A673 (cell line): ENCODE data around the gene MLANA. TPM values are rescaled to one million over a fixed set of nuclear protein-coding genes. Genes with fewer than 3 reads are reported as not detected.

ENCODE experiments used
- Bru-seq: library from RNA; stranded (reverse); fragments of 400-500 nt; gene quantifications from one replicate; lab custom pipeline; 2021; lab: Mats Ljungman, UMichigan
- BruChase-seq, 2 experiments: library from RNA; stranded (reverse); fragments of 400-500 nt; gene quantifications; one replicate each; lab custom pipeline; 2021; lab: Mats Ljungman, UMichigan
- BruUV-seq: library from RNA; stranded (reverse); fragments of 400-500 nt; replicated peaks from 2 replicates; lab custom pipeline; 2021; lab: Mats Ljungman, UMichigan
- CTCF ChIA-PET: fragments of 300-600 bp; sonication (Branson Sonifier 250); formaldehyde crosslinking; loops from one replicate; lab custom pipeline; 2022; ENCODE audit warnings: antibody characterized with exemption; lab: Charles Lee
- POLR2A ChIA-PET: fragments of 300-600 bp; sonication (Branson Sonifier 250); formaldehyde crosslinking; loops from one replicate; lab custom pipeline; 2022; ENCODE audit warnings: antibody characterized with exemption; ENCODE audit not compliant: low non-redundant PET; lab: Charles Lee
- DNase-seq: peaks from one replicate; pipeline ENCODE4 v3.0.0-alpha.2; 2015; ENCODE audit warnings: low spot score
- H3K27ac ChIP-seq: fragments of 200-600 bp; sonication (generic); 2 replicates; pipeline ENCODE4 v1.5.1; 2016; ENCODE audit warnings: mixed run types, low read depth, mild to moderate bottlenecking, mixed read lengths, antibody characterized with exemption, low read length; ENCODE audit not compliant: poor library complexity, severe bottlenecking
- H3K27me3 ChIP-seq: fragments of 200-600 bp; sonication (generic); replicated peaks from 2 replicates; pipeline ENCODE4 v1.6.1; 2017; ENCODE audit warnings: mixed run types, low read depth, mild to moderate bottlenecking, mixed read lengths, antibody characterized with exemption, low read length; ENCODE audit not compliant: insufficient read depth, poor library complexity
- H3K36me3 ChIP-seq: fragments of 200-600 bp; sonication (generic); 2 replicates; pipeline ENCODE4 v1.6.1; 2016; ENCODE audit warnings: mixed run types, mild to moderate bottlenecking, mixed read lengths, antibody characterized with exemption, low read length; ENCODE audit not compliant: insufficient read depth, poor library complexity, severe bottlenecking
- H3K4me1 ChIP-seq: fragments of 200-600 bp; sonication (generic); 2 replicates; pipeline ENCODE4 v1.6.1; 2017; ENCODE audit warnings: mixed run types, mild to moderate bottlenecking, mixed read lengths, antibody characterized with exemption, low read length; ENCODE audit not compliant: insufficient read depth, poor library complexity, severe bottlenecking
- H3K4me3 ChIP-seq: fragments of 200-600 bp; sonication (generic); 2 replicates; pipeline ENCODE4 v1.5.1; 2016; ENCODE audit warnings: low read depth, mixed run types, mild to moderate bottlenecking, mixed read lengths, low read length; ENCODE audit not compliant: poor library complexity, severe bottlenecking
- H3K9me3 ChIP-seq: fragments of 200-600 bp; sonication (generic); 2 replicates; pipeline ENCODE4 v1.6.1; 2016; ENCODE audit warnings: mixed run types, low read depth, mild to moderate bottlenecking, mixed read lengths, antibody characterized with exemption, low read length; ENCODE audit not compliant: poor library complexity, severe bottlenecking
- EZH2 ChIP-seq: fragments of 200-600 bp; sonication (generic); IDR thresholded peaks from 2 replicates; pipeline ENCODE4 v1.6.1; 2017; ENCODE audit warnings: borderline replicate concordance, low read depth, mild to moderate bottlenecking, mixed read lengths, antibody characterized with exemption, low read length; ENCODE audit not compliant: poor library complexity, severe bottlenecking
- intact Hi-C: fragments of 100-400 bp; cut with micrococcal nuclease; formaldehyde crosslinking; loops from one replicate; pipeline ENCODE4 v1.10.0; 2022; ENCODE audit not compliant: unreplicated experiment
- long read RNA-seq: library from polyadenylated mRNA; stranded (forward); transcript quantifications from one replicate; pipeline ENCODE4 v2.0.0, GENCODE V29; 2022
- total RNA-seq: library from RNA; stranded (reverse); gene quantifications from 2 replicates; pipeline ENCODE4 v1.2.3, GENCODE V29; 2021
- TF ChIP-seq, protein P1 (sequence below): fragments of 300-800, 200-600 bp; sonication (generic); conservative IDR thresholded peaks from 2 replicates; pipeline ENCODE4 v1.5.1; 2017; ENCODE audit warnings: low read depth, mild to moderate bottlenecking, antibody characterized with exemption, low read length, moderate library complexity, mixed read lengths

Gene MLANA, protein sequence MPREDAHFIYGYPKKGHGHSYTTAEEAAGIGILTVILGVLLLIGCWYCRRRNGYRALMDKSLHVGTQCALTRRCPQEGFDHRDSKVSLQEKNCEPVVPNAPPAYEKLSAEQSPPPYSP
- total RNA-seq, result not detected in 2 replicates
- Bru-seq, nascent RNA, result not detected
- percentile 4 among the genes with signal in this experiment for BruChase-seq, experiment 1, labeled RNA remaining after a 2-hour chase
- not detected for BruChase-seq, experiment 2, labeled RNA remaining after a 6-hour chase
- long read RNA-seq, result 0 reads

DNA sequence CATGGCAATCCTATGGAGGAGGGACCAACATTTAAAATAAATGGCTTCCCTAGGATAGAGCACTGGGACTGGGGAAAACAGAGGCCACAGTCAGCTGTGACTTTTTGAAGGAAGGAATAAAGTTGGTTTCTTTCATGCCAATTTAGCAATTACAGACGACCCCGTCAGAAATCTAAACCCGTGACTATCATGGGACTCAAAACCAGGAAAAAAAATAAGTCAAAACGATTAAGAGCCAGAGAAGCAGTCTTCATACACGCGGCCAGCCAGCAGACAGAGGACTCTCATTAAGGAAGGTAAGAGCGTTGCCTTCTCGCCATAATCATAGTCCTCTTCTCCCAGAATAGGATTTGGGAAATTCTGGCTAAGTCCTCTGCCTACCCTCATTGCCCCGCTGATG is at the start of gene MLANA:
Gene MLANA (plus strand): TSS at position 249 of the 400 bp plus-strand sequence. CDS start 1,586 bp downstream, outside the sequence.
- TF ChIP-seq, protein P1, sequence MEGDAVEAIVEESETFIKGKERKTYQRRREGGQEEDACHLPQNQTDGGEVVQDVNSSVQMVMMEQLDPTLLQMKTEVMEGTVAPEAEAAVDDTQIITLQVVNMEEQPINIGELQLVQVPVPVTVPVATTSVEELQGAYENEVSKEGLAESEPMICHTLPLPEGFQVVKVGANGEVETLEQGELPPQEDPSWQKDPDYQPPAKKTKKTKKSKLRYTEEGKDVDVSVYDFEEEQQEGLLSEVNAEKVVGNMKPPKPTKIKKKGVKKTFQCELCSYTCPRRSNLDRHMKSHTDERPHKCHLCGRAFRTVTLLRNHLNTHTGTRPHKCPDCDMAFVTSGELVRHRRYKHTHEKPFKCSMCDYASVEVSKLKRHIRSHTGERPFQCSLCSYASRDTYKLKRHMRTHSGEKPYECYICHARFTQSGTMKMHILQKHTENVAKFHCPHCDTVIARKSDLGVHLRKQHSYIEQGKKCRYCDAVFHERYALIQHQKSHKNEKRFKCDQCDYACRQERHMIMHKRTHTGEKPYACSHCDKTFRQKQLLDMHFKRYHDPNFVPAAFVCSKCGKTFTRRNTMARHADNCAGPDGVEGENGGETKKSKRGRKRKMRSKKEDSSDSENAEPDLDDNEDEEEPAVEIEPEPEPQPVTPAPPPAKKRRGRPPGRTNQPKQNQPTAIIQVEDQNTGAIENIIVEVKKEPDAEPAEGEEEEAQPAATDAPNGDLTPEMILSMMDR, result no peak
- no peak for TF ChIP-seq EZH2
- ChIA-PET POLR2A (no interaction called here), CTCF (no interaction called here)
- no TSS peak for BruUV-seq
- peaks cover 27% of the 10 kb centered on the region for H3K27me3 ChIP-seq
- intact Hi-C loops, result no loop called here
- no peak for DNase-seq
- H3K9me3 ChIP-seq, result no peaks in the 10 kb centered on the region
- no peaks in the 10 kb centered on the region for H3K4me1 ChIP-seq
- no peaks in the 10 kb centered on the region for H3K36me3 ChIP-seq
- H3K27ac ChIP-seq, result no peak within 1 kb of the TSS
- no peak within 1 kb of the TSS for H3K4me3 ChIP-seq

DNA sequence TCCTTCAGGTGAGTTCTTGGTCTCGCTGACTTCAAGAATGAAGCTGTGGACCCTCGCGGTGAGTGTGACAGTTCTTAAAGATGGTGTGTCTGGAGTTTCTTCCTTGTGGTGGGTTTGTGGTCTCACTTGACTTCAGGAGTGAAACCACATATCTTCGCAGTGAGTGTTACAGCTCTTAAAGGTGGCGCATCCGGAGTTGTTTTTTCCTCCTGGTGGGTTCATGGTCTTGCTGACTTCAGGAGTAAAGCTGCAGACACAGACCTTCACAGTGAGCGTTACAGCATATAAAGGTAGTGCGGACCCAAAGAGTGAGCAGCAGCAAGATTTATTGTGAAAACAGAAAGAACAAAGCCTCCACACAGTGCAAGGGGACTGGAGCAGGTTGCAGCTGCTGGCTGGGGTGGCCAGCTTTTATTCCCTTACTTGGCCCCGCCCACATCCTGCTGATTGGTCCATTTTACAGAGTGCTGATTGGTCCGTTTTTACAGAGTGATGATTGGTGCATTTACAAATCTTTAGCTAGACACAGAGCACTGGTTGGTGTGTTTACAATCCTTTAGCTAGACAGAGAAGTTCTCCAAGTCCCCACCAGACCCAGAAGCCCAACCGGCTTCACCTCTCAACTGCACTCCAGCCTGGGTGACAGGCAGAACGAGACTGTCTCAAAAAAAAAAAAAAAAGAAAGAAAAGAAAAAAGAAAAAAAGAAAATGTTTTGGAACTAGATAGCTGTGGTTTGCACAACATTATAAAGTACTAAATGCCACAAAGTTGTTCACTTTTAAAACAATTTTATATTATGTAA is 48.7 kb upstream of the MLANA start:
- Histone ChIP-seq H3K36me3 (no peaks in the 10 kb centered on the region), H3K27ac (no peak overlapping the region), H3K27me3 (no peaks in the 10 kb centered on the region), H3K4me3 (no peak overlapping the region), H3K9me3 (no peaks in the 10 kb centered on the region), H3K4me1 (peaks cover 12% of the 10 kb centered on the region)
- intact Hi-C loops, result no loop called here
- ChIA-PET POLR2A (no interaction called here), CTCF (interaction anchor here (0.6 to 1.1 kb wide), 2 partner anchors 9 to 26 kb away, joined by 3 to 9 read pairs; partner anchors contain the start of gene ERMP1)
- DNase-seq, result no peak
- BruUV-seq, result no TSS peak
- no peak for TF ChIP-seq EZH2
- TF ChIP-seq, protein P1, result no peak

DNA sequence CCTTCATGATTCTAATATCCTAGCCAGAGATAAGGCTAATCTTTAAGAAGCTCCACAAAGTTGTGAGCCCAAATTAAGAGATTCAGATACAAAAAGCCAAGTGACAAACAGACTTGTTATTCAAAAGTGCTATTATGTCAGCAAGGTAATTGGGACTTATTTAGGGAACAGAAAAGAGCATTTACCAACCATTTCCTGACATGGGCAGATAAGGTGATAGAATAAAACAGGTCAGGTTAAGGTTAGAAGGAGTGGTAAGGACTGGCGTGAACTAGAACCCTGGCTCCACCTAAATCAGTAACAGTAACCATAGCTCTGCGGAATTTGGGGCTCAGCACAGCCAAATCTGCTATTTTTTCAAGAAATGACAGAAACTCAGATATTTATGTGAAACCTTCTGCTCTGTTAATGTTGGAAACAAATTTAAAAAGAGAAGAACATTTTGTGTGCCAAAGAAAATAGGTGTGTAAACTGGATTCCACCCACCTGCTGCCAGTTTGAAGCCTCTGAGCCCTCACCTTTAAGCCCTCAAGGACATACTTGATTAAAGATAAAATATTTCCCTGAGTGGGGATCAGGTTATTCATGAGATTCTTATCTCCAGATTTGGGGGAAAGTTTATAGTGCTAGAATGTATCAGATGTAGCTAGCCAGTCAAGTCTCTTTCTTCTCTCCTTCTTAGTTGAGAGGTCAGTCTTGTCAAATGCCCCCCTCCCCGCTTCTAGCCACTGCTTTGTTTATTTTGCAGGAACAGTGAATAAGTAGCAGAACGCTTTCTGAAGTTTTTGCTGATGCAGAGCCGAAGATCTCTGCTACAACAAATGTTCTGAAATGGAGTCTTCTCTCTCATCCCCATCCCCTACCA is 47.5 kb upstream of the MLANA start:
- H3K4me3 ChIP-seq, result no peak overlapping the region
- H3K36me3 ChIP-seq, result no peaks in the 10 kb centered on the region
- DNase-seq, result no peak
- CTCF ChIA-PET, result interaction anchor here (1.1 kb wide), 1 partner anchor 10 kb away, joined by 3 read pairs; the partner anchor contains the start of gene ERMP1
- BruUV-seq, result no TSS peak
- H3K27ac ChIP-seq, result no peak overlapping the region
- H3K27me3 ChIP-seq, result no peaks in the 10 kb centered on the region
- H3K9me3 ChIP-seq, result no peaks in the 10 kb centered on the region
- TF ChIP-seq EZH2, result no peak
- TF ChIP-seq, protein P1, result no peak
- peaks cover 12% of the 10 kb centered on the region for H3K4me1 ChIP-seq
- intact Hi-C loops, result no loop called here
- POLR2A ChIA-PET, result no interaction called here
